ENCODE results near the gene HBP1.

DNA sequence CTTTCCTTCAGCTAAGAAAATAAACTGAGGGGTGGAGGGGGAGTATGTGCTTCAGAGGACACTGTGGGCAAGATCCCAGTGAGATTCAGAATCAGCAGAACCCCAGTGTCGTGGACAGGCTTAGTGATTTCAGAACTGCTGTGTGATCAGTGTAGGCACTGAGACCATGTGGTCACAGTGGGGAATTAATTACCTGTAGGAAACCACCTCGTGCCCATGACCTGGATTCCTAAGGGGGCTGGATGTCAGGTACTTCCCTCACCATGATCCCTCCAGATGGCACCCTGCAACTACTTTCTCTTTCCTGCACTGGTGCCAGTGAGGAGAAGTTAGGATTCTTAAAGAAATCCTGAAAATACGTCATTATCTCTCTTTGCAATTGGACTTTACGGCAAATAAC is 64.4 kb downstream of the HBP1 start:
- TF ChIP-seq POLR2A (IDR thresholded peaks at IDR 0.05; ENCODE audit: low read length) (no peak), GATA1 (IDR thresholded peaks at IDR 0.05; ENCODE audit: low read depth, low read length) (no peak)
